CD4-positive, alpha-beta T cell (primary cell): ENCODE data around the gene OR2Z1. TPM values are rescaled to one million over a fixed set of nuclear protein-coding genes. Genes with fewer than 3 reads are reported as not detected.

Source experiments
- ATAC-seq: fragments of 200-7000 bp; cut with Tn5 transposase; one replicate; pipeline ENCODE4 v1.10.0; 2022; ENCODE audit warnings: mild to moderate bottlenecking; ENCODE audit not compliant: poor library complexity
- CTCF ChIA-PET: fragments of 350-600 bp; sonication (Branson Sonifier 250); formaldehyde crosslinking; loops from one replicate; lab custom pipeline; 2021; ENCODE audit warnings: antibody characterized with exemption, inconsistent platforms; lab: Charles Lee
- POLR2A ChIA-PET: fragments of 350-600 bp; sonication (Branson Sonifier 250); formaldehyde crosslinking; loops from one replicate; lab custom pipeline; 2021; ENCODE audit warnings: antibody characterized with exemption, inconsistent platforms; lab: Charles Lee
- DNase-seq, 14 experiments: peaks; one replicate each; pipeline ENCODE4 v3.0.0-alpha.2; 2013 to 2020; ENCODE audit warnings: mixed read lengths in 2 of 14
- H3K27ac ChIP-seq, 2 donors: one replicate each; pipeline versions ENCODE4 v1.5.1 to v1.7.0; 2013; ENCODE audit warnings: low read length in 2 of 2, low read depth in 1 of 2, mild to moderate bottlenecking in 1 of 2
- H3K27me3 ChIP-seq, 2 experiments: 1 replicate in 1 of 2; 2 replicates in 1 of 2; pipeline versions ENCODE4 v1.6.1 to v1.7.0; 2013; ENCODE audit warnings: low read length in 2 of 2, control low read depth in 1 of 2, mild to moderate bottlenecking in 1 of 2, moderate library complexity in 1 of 2; ENCODE audit not compliant: insufficient read depth in 2 of 2, control insufficient read depth in 1 of 2
- H3K36me3 ChIP-seq: one replicate; pipeline ENCODE4 v1.6.1; 2013; ENCODE audit warnings: low read length, control low read depth; ENCODE audit not compliant: insufficient read depth
- H3K4me1 ChIP-seq: one replicate; pipeline ENCODE4 v1.6.1; 2013; ENCODE audit warnings: low read length, control low read depth; ENCODE audit not compliant: insufficient read depth
- H3K4me3 ChIP-seq: one replicate; pipeline ENCODE4 v1.5.1; 2013; ENCODE audit warnings: mild to moderate bottlenecking, low read length, moderate library complexity
- H3K9me3 ChIP-seq, 2 experiments: 1 replicate in 1 of 2; 2 replicates in 1 of 2; pipeline versions ENCODE4 v1.6.1 to v1.7.0; 2013; ENCODE audit warnings: low read length in 2 of 2, mild to moderate bottlenecking in 2 of 2, control low read depth in 1 of 2, moderate library complexity in 1 of 2; ENCODE audit not compliant: control insufficient read depth in 1 of 2, insufficient read depth in 1 of 2
- H3K27ac Mint-ChIP-seq: one replicate; pipeline ENCODE4 v1.8.0; 2020; ENCODE audit warnings: mixed read lengths
- H3K27me3 Mint-ChIP-seq: one replicate; pipeline ENCODE4 v1.8.0; 2021; ENCODE audit warnings: mixed read lengths
- H3K36me3 Mint-ChIP-seq: one replicate; pipeline ENCODE4 v1.8.0; 2021; ENCODE audit warnings: low read depth, mixed read lengths
- H3K4me1 Mint-ChIP-seq: one replicate; pipeline ENCODE4 v1.8.0; 2021; ENCODE audit warnings: low read depth, mixed read lengths
- H3K4me3 Mint-ChIP-seq: one replicate; pipeline ENCODE4 v1.8.0; 2020; ENCODE audit warnings: mild to moderate bottlenecking, mixed read lengths
- H3K9me3 Mint-ChIP-seq: one replicate; pipeline ENCODE4 v1.8.0; 2020; ENCODE audit warnings: mixed read lengths
- intact Hi-C, 2 experiments: fragments of 100-400 bp; cut with DNase I in 1 of 2; cut with micrococcal nuclease in 1 of 2; formaldehyde crosslinking; loops; one replicate each; pipeline versions ENCODE4 v1.15.1 to v1.9.0; 2023 to 2025; cut with DNase I, micrococcal nuclease
- total RNA-seq, 174 experiments: library from RNA in 2 of 174; stranded (reverse) in 2 of 174; gene quantifications; one replicate each; pipeline ENCODE4 v1.2.3 and lab custom pipeline; 2021 to 2026
- TF ChIP-seq, protein P1 (sequence below): fragments of 200-600 bp; IDR thresholded peaks from one replicate; pipeline ENCODE4 v1.8.0; 2022; ENCODE audit warnings: antibody characterized with exemption, mild to moderate bottlenecking

The OR2Z1 gene
- total RNA-seq, 2 experiments from 2014 or later = not detected

DNA sequence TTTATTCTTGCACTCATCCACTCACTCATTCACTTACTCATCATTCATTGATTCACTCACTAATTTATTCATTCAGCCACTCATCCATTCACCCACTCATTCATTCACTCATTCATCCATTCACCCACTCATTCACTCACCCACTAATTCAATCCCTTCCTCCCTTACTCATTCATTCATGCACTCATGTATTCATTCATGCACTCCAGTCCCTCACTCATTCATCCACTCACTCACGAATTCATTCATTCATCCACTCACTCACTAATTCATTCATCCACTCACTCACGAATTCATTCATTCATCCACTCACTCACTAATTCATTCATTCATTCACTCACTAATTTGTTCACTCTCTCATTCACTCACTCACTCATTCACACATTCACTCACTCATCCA, 39.0 kb upstream of the OR2Z1 start:
- DNase-seq = no peak
- no peak overlapping the region for H3K27ac Mint-ChIP-seq
- peaks cover 5% of the 10 kb centered on the region for H3K4me1 Mint-ChIP-seq
- TF ChIP-seq, protein P1, sequence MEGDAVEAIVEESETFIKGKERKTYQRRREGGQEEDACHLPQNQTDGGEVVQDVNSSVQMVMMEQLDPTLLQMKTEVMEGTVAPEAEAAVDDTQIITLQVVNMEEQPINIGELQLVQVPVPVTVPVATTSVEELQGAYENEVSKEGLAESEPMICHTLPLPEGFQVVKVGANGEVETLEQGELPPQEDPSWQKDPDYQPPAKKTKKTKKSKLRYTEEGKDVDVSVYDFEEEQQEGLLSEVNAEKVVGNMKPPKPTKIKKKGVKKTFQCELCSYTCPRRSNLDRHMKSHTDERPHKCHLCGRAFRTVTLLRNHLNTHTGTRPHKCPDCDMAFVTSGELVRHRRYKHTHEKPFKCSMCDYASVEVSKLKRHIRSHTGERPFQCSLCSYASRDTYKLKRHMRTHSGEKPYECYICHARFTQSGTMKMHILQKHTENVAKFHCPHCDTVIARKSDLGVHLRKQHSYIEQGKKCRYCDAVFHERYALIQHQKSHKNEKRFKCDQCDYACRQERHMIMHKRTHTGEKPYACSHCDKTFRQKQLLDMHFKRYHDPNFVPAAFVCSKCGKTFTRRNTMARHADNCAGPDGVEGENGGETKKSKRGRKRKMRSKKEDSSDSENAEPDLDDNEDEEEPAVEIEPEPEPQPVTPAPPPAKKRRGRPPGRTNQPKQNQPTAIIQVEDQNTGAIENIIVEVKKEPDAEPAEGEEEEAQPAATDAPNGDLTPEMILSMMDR = no peak
- no peaks in the 10 kb centered on the region for H3K27me3 Mint-ChIP-seq
- no peaks in the 10 kb centered on the region for H3K27me3 ChIP-seq
- no peak for ATAC-seq
- intact Hi-C loops = no loop called here
- no peaks in the 10 kb centered on the region for H3K4me1 ChIP-seq
- no peak overlapping the region for H3K27ac ChIP-seq
- ChIA-PET CTCF (no interaction called here), POLR2A (no interaction called here)
- H3K9me3 ChIP-seq = no peaks in the 10 kb centered on the region
- H3K36me3 ChIP-seq = no peaks in the 10 kb centered on the region
- no peaks in the 10 kb centered on the region for H3K36me3 Mint-ChIP-seq
- no peaks in the 10 kb centered on the region for H3K9me3 Mint-ChIP-seq
- no peak overlapping the region for H3K4me3 ChIP-seq
- H3K4me3 Mint-ChIP-seq = no peak overlapping the region

DNA sequence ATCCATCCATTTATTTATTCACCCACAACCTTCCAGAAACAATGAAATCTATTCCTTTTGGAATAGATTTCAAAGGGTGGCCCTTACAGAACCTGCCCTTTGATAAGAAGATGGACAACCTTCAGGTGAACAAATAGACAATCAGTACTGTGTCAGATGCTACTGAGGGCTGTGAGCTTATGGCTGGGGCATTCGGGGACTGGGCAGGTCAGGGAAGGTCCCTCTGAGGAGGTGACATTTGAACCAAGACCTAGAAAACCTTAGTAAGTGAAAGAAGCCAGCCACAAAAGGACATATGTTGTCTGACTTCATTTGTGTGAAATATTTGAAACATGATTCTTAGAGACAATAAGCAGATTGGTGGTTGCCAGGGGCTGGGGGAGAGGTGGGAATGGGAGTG, 38.5 kb upstream of the OR2Z1 start:
- Mint-ChIP-seq H3K4me3 (no peak overlapping the region), H3K27me3 (no peaks in the 10 kb centered on the region), H3K36me3 (no peaks in the 10 kb centered on the region), H3K9me3 (no peaks in the 10 kb centered on the region), H3K27ac (no peak overlapping the region), H3K4me1 (peaks cover 5% of the 10 kb centered on the region)
- H3K36me3 ChIP-seq = no peaks in the 10 kb centered on the region
- intact Hi-C loops = no loop called here
- no peak for ATAC-seq
- no peaks in the 10 kb centered on the region for H3K4me1 ChIP-seq
- ChIA-PET POLR2A (no interaction called here), CTCF (no interaction called here)
- no peak overlapping the region for H3K27ac ChIP-seq
- no peak overlapping the region for H3K4me3 ChIP-seq
- DNase-seq = no peak
- H3K27me3 ChIP-seq = no peaks in the 10 kb centered on the region
- no peaks in the 10 kb centered on the region for H3K9me3 ChIP-seq
- TF ChIP-seq, protein P1 = no peak

GRCh38 chr19:8684001-8684902, 37.2 kb upstream of the OR2Z1 start:
- ChIA-PET POLR2A (no interaction called here), CTCF (no interaction called here)
- no peaks in the 10 kb centered on the region for H3K36me3 Mint-ChIP-seq
- no peaks in the 10 kb centered on the region for H3K9me3 Mint-ChIP-seq
- H3K4me1 Mint-ChIP-seq = peaks cover 5% of the 10 kb centered on the region
- TF ChIP-seq, protein P1 = no peak
- H3K4me3 ChIP-seq = no peak overlapping the region
- no peaks in the 10 kb centered on the region for H3K27me3 ChIP-seq
- H3K27me3 Mint-ChIP-seq = no peaks in the 10 kb centered on the region
- no peak overlapping the region for H3K4me3 Mint-ChIP-seq
- intact Hi-C loops = no loop called here
- H3K4me1 ChIP-seq = no peaks in the 10 kb centered on the region
- H3K27ac Mint-ChIP-seq = no peak overlapping the region
- ATAC-seq (no peak), DNase-seq (no peak)
- H3K36me3 ChIP-seq = no peaks in the 10 kb centered on the region
- H3K9me3 ChIP-seq = no peaks in the 10 kb centered on the region
- no peak overlapping the region for H3K27ac ChIP-seq
